ENCODE results near the gene GAB2.

The GAB2 gene

GRCh38 chr11:78190374-78190773 is 227.2 kb downstream of the GAB2 start:
- Histone ChIP-seq H3K4me3 (ENCODE audit: low read length in 2 of 2) (no peak overlapping the region), H3K14ac (ENCODE audit: low read length) (no peak overlapping the region)
- WGBS, 2 donors (ENCODE audit: extremely low coverage in 2 of 2, insufficient read length in 2 of 2, insufficient replicate concordance in 1 of 2) = no CpG with 5 or more reads among the region's 3 CpGs

GRCh38 chr11:78189851-78190250 is 227.8 kb downstream of the GAB2 start:
- no CpG with 5 or more reads among the region's 3 CpGs for WGBS, 2 donors (ENCODE audit: extremely low coverage in 2 of 2, insufficient read length in 2 of 2, insufficient replicate concordance in 1 of 2)
- H3K18ac ChIP-seq (ENCODE audit: low read length) = no peak overlapping the region
- no peak overlapping the region for H2BK120ac ChIP-seq (ENCODE audit: low read depth, low read length)
- H3K9ac ChIP-seq (ENCODE audit: low read depth, low read length, poor library complexity) = no peak overlapping the region
- H3K4me3 ChIP-seq (ENCODE audit: low read length in 2 of 2) = peak overlapping the region in 1 of 2 donors; percentile 95
- DNase-seq (ENCODE audit: low spot score) = no peak
- no peak overlapping the region for H4K8ac ChIP-seq (ENCODE audit: low read depth, low read length)
- H3K4me1 ChIP-seq (ENCODE audit: control insufficient read depth in 2 of 2, insufficient read depth in 1 of 2, low read depth in 1 of 2, low read length in 2 of 2) = peaks cover 12 to 25% of the 10 kb centered on the region in 2 donors
- no peak overlapping the region for H3K4me2 ChIP-seq (ENCODE audit: insufficient read depth, low read length, poor library complexity, severe bottlenecking)
- H3K9me3 ChIP-seq (replicated peaks in 1 of 2; ENCODE audit: control insufficient read depth in 2 of 2, insufficient read depth in 1 of 2, low read depth in 1 of 2, low read length in 2 of 2) = no peaks in the 10 kb centered on the region
- H2AFZ ChIP-seq (ENCODE audit: low read length) = peak overlapping the region; percentile 97
- no peak overlapping the region for H3K4ac ChIP-seq (ENCODE audit: low read length)
- H3K27ac ChIP-seq (replicated peaks; ENCODE audit: low read length) = no peak overlapping the region
- no peak overlapping the region for H2AK5ac ChIP-seq (ENCODE audit: low read depth, low read length)
- H4K91ac ChIP-seq (ENCODE audit: low read depth, low read length, poor library complexity) = no peak overlapping the region
- H2BK15ac ChIP-seq (ENCODE audit: low read length) = no peak overlapping the region
- no peak overlapping the region for H2BK5ac ChIP-seq (ENCODE audit: low read length)
- H3K27me3 ChIP-seq (ENCODE audit: control insufficient read depth in 3 of 3, insufficient read depth in 3 of 3, low read depth in 1 of 3, low read length in 3 of 3) = no peaks in the 10 kb centered on the region
- no peak overlapping the region for H3K14ac ChIP-seq (ENCODE audit: low read length)
- H2BK12ac ChIP-seq (ENCODE audit: low read length) = no peak overlapping the region
- H3K23ac ChIP-seq (ENCODE audit: low read depth, low read length, poor library complexity) = no peak overlapping the region
- H3K79me1 ChIP-seq (ENCODE audit: low read depth, low read length) = peaks cover 7% of the 10 kb centered on the region
- no peaks in the 10 kb centered on the region for H3K36me3 ChIP-seq (replicated peaks in 1 of 2; ENCODE audit: control insufficient read depth in 2 of 2, insufficient read depth in 2 of 2, low read length in 2 of 2)

More at GRCh38 chr11:78190374-78190773, 227.2 kb downstream of the GAB2 start:
- no peak overlapping the region for H3K4ac ChIP-seq (ENCODE audit: low read length)
- H2BK12ac ChIP-seq (ENCODE audit: low read length) = no peak overlapping the region
- no peak overlapping the region for H4K8ac ChIP-seq (ENCODE audit: low read depth, low read length)
- H3K4me1 ChIP-seq (ENCODE audit: control insufficient read depth in 2 of 2, insufficient read depth in 1 of 2, low read depth in 1 of 2, low read length in 2 of 2) = peaks cover 12 to 25% of the 10 kb centered on the region in 2 donors
- no peak overlapping the region for H2BK5ac ChIP-seq (ENCODE audit: low read length)
- no peak overlapping the region for H2BK15ac ChIP-seq (ENCODE audit: low read length)
- H2AFZ ChIP-seq (ENCODE audit: low read length) = no peak overlapping the region
- H3K23ac ChIP-seq (ENCODE audit: low read depth, low read length, poor library complexity) = no peak overlapping the region
- H3K18ac ChIP-seq (ENCODE audit: low read length) = no peak overlapping the region
- H3K27ac ChIP-seq (replicated peaks; ENCODE audit: low read length) = no peak overlapping the region
- peaks cover 11% of the 10 kb centered on the region for H3K79me1 ChIP-seq (ENCODE audit: low read depth, low read length)
- no peaks in the 10 kb centered on the region for H3K9me3 ChIP-seq (replicated peaks in 1 of 2; ENCODE audit: control insufficient read depth in 2 of 2, insufficient read depth in 1 of 2, low read depth in 1 of 2, low read length in 2 of 2)
- no peaks in the 10 kb centered on the region for H3K27me3 ChIP-seq (ENCODE audit: control insufficient read depth in 3 of 3, insufficient read depth in 3 of 3, low read depth in 1 of 3, low read length in 3 of 3)
- H3K36me3 ChIP-seq (replicated peaks in 1 of 2; ENCODE audit: control insufficient read depth in 2 of 2, insufficient read depth in 2 of 2, low read length in 2 of 2) = no peaks in the 10 kb centered on the region
- no peak for DNase-seq (ENCODE audit: low spot score)
- no peak overlapping the region for H2AK5ac ChIP-seq (ENCODE audit: low read depth, low read length)
- H4K91ac ChIP-seq (ENCODE audit: low read depth, low read length, poor library complexity) = no peak overlapping the region
- H3K9ac ChIP-seq (ENCODE audit: low read depth, low read length, poor library complexity) = no peak overlapping the region
- no peak overlapping the region for H3K4me2 ChIP-seq (ENCODE audit: insufficient read depth, low read length, poor library complexity, severe bottlenecking)
- H2BK120ac ChIP-seq (ENCODE audit: low read depth, low read length) = no peak overlapping the region

DNA sequence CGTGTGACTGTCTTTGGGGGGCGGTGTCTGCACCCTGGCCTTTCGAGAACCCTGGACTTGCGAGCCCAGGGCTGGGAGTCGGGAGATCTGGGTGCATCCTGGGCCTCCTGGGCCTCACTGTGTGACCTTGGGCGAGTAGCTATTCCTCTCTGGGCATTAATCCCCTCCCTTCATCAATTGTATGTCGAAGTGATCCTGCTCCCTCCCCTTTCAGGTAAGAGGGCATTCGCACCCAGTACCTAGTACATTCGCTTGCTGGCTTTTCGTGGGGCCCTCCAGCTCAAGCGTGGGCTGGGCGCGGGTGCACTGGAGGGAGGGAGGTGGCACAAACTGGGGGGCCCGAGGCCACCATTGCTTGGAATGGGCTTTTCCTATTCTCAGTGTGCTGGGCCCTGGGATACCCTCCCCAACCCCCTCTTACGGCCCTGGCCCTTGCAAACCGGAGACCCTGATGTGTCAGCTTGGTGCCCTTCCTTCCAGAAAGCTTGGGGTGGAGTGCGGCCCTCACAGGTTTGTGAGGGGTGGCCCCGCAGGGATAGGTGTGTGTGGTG is 228.4 kb downstream of the GAB2 start:
- Histone ChIP-seq H2BK120ac (ENCODE audit: low read depth, low read length) (no peak overlapping the region), H3K9me3 (replicated peaks in 1 of 2; ENCODE audit: control insufficient read depth in 2 of 2, insufficient read depth in 1 of 2, low read depth in 1 of 2, low read length in 2 of 2) (no peaks in the 10 kb centered on the region), H3K4me2 (ENCODE audit: insufficient read depth, low read length, poor library complexity, severe bottlenecking) (peak overlapping the region; percentile 84), H2BK5ac (ENCODE audit: low read length) (no peak overlapping the region), H3K27me3 (ENCODE audit: control insufficient read depth in 3 of 3, insufficient read depth in 3 of 3, low read depth in 1 of 3, low read length in 3 of 3) (no peaks in the 10 kb centered on the region), H4K91ac (ENCODE audit: low read depth, low read length, poor library complexity) (no peak overlapping the region), H2AK5ac (ENCODE audit: low read depth, low read length) (peak overlapping the region; percentile 78), H3K27ac (replicated peaks; ENCODE audit: low read length) (no peak overlapping the region), H4K8ac (ENCODE audit: low read depth, low read length) (no peak overlapping the region), H2BK12ac (ENCODE audit: low read length) (no peak overlapping the region), H3K4me3 (ENCODE audit: low read length in 2 of 2) (peak overlapping the region; percentile 94 to 95), H2AFZ (ENCODE audit: low read length) (peak overlapping the region; percentile 97), H3K36me3 (replicated peaks in 1 of 2; ENCODE audit: control insufficient read depth in 2 of 2, insufficient read depth in 2 of 2, low read length in 2 of 2) (no peaks in the 10 kb centered on the region), H3K9ac (ENCODE audit: low read depth, low read length, poor library complexity) (peak overlapping the region; percentile 64), H3K4me1 (ENCODE audit: control insufficient read depth in 2 of 2, insufficient read depth in 1 of 2, low read depth in 1 of 2, low read length in 2 of 2) (peaks cover 12 to 25% of the 10 kb centered on the region in 2 donors), H3K18ac (ENCODE audit: low read length) (peak overlapping the region; percentile 87), H2BK15ac (ENCODE audit: low read length) (peak overlapping the region; percentile 39), H3K23ac (ENCODE audit: low read depth, low read length, poor library complexity) (peak overlapping the region; percentile 21), H3K79me1 (ENCODE audit: low read depth, low read length) (peaks cover 7% of the 10 kb centered on the region), H3K4ac (ENCODE audit: low read length) (no peak overlapping the region), H3K14ac (ENCODE audit: low read length) (no peak overlapping the region)
- WGBS, 2 donors (ENCODE audit: extremely low coverage in 2 of 2, insufficient read length in 2 of 2, insufficient replicate concordance in 1 of 2) = no CpG with 5 or more reads among the region's 18 CpGs
- no peak for DNase-seq (ENCODE audit: low spot score)

DNA sequence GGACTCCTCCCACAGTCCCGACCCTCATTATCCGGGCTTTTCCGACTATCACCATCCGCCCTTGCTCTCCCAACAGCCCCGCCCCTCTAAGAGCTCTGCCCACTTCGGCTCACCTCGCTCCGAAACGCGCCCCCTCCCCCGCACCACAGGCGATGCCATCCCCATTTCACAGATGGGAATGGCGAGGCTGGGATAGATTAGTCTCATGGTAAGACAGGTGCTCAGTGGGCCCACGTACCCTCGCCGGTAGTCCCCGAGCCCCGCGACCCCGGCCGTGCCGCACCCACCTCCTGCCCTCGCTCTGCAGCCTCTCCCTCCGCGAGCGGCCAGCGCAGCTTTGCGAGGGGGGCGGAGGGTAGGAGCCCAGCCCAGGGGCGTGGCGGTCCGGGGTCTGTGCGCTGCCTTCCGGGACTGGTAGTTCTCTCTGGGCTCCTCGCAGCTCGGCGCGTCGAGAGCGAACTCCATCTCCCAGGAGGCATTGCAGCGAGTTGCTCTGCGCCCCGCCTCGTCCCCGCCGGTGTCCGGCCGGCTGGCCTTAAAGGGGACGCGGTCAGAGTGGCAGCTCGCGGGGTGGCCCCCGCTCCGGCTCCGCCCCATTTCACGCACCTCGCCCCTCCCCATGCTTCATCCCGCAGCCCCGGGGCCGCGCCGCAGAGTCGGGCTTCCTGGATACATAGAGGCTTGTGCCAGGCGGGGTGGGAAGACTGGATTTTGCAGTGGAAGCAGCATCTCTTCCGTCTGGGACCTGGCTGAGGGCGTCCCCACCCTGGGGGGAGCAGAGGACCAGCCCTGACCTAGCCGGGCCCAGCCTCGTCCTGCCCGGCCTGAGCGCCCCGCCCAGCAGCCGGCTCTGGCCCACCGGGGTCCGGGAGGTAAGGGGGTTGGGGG is 229.1 kb downstream of the GAB2 start, which contains the start of the genes KCTD21 and USP35:
Gene KCTD21, minus strand, starts transcription at position 341 of the 888 bp plus-strand sequence. CDS start 14,072 bp downstream, outside the sequence.
Gene USP35, plus strand, starts transcription at position 634 of the 888 bp plus-strand sequence. CDS start 7,327 bp downstream, outside the sequence.
- Histone ChIP-seq H2BK120ac (ENCODE audit: low read depth, low read length) (no peak within 1 kb of the TSS), H3K23ac (ENCODE audit: low read depth, low read length, poor library complexity) (peak within 1 kb of the TSS; percentile 71), H3K18ac (ENCODE audit: low read length) (peak within 1 kb of the TSS; percentile 87), H3K9me3 (replicated peaks in 1 of 2; ENCODE audit: control insufficient read depth in 2 of 2, insufficient read depth in 1 of 2, low read depth in 1 of 2, low read length in 2 of 2) (no peaks in the 10 kb centered on the region), H2BK12ac (ENCODE audit: low read length) (no peak within 1 kb of the TSS), H3K9ac (ENCODE audit: low read depth, low read length, poor library complexity) (peak within 1 kb of the TSS; percentile 65), H3K27me3 (ENCODE audit: control insufficient read depth in 3 of 3, insufficient read depth in 3 of 3, low read depth in 1 of 3, low read length in 3 of 3) (no peaks in the 10 kb centered on the region), H3K79me1 (ENCODE audit: low read depth, low read length) (peaks cover 7% of the 10 kb centered on the region), H2BK15ac (ENCODE audit: low read length) (peak within 1 kb of the TSS; percentile 39), H4K8ac (ENCODE audit: low read depth, low read length) (no peak within 1 kb of the TSS), H3K4me1 (ENCODE audit: control insufficient read depth in 2 of 2, insufficient read depth in 1 of 2, low read depth in 1 of 2, low read length in 2 of 2) (peaks cover 12 to 25% of the 10 kb centered on the region in 2 donors), H2BK5ac (ENCODE audit: low read length) (no peak within 1 kb of the TSS), H3K27ac (replicated peaks; ENCODE audit: low read length) (peak within 1 kb of the TSS; percentile 31), H3K36me3 (replicated peaks in 1 of 2; ENCODE audit: control insufficient read depth in 2 of 2, insufficient read depth in 2 of 2, low read length in 2 of 2) (no peaks in the 10 kb centered on the region), H3K4me2 (ENCODE audit: insufficient read depth, low read length, poor library complexity, severe bottlenecking) (peak within 1 kb of the TSS; percentile 84), H3K4ac (ENCODE audit: low read length) (no peak within 1 kb of the TSS), H3K14ac (ENCODE audit: low read length) (no peak within 1 kb of the TSS), H2AFZ (ENCODE audit: low read length) (peak within 1 kb of the TSS; percentile 97), H3K4me3 (ENCODE audit: low read length in 2 of 2) (peak within 1 kb of the TSS; percentile 95 to 99), H4K91ac (ENCODE audit: low read depth, low read length, poor library complexity) (no peak within 1 kb of the TSS), H2AK5ac (ENCODE audit: low read depth, low read length) (peak within 1 kb of the TSS; percentile 78)
- DNase-seq (ENCODE audit: low spot score) = peak; percentile 95
- no CpG with 5 or more reads among the region's 74 CpGs for WGBS, 2 donors (ENCODE audit: extremely low coverage in 2 of 2, insufficient read length in 2 of 2, insufficient replicate concordance in 1 of 2)

Measured in neuronal stem cell (in vitro differentiated cells).